ENCODE data around the gene DENND4A. TPM values are rescaled to one million over a fixed set of nuclear protein-coding genes. Genes with fewer than 3 reads are reported as not detected.
A peak's percentile ranks its signal among the peaks of the same experiment; 100 is the strongest.

Gene DENND4A
- total and polyA plus RNA-seq, 2 of the 4 experiments (the other 2 are of a cell fraction): 4.1 to 17.7 TPM

DNA sequence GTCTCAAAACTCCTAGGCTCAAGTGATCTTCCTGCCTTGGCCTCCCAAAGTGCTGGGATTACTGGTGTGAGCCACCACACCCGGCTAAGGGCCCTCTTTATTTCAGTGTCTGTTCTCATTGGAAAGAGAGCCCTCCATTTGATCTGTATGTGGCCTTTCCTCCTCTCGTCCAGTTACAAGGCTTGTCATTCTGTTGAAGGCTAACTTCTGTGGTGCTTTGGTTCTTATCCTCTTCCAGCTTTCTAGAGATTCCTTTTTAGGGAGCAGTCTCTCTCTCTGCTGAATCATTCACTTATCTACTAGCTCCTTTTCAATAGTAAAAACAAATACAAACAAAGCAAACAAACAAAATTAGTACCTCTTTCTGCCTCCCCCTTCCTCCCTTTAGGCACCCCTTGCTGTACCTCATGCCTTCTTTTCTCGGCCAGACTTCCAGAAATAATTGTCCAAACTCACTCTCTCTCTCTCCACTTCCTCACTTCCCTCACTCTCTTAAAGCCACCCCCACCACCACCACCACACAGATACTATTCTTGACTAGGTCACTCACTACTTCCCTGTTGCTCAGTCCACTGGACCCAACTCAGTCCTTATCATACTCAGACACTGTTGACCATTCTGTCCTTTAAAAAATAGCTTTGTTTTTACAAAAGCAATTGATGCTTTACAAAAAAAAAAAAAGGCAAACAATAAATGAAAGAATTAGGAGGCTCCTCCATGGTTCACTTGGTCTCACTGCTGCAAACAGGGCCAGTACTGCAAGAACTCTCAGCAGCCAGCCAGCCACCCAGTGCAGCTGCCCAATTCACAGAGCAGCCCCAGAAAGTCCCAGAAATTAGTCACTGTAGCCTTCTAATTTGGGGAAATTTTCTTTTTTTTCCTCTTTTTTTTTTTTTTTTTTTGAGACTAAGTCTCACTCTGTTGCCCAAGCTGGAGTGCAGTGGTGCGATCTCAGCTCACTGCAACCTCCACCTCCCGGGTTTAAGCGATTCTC, 45.5 kb upstream of the DENND4A start:
- Histone ChIP-seq H2BK15ac (ENCODE audit: low read depth, low read length) (no peak overlapping the region), H3K4me3 (ENCODE audit: insufficient read depth, low read depth, low read length) (no peak overlapping the region), H3K18ac (ENCODE audit: low read depth, low read length) (no peak overlapping the region), H3K23ac (ENCODE audit: low read depth, low read length) (no peak overlapping the region), H3K4ac (ENCODE audit: low read depth, low read length) (no peak overlapping the region), H3K14ac (replicated peaks; ENCODE audit: low read depth, low read length) (0 out of 2 replicates have a peak overlapping the region, but pooled peaks have one; percentile 4), H4K20me1 (ENCODE audit: insufficient read depth, low read length) (no peaks in the 10 kb centered on the region), H4K5ac (ENCODE audit: low read depth, low read length) (no peak overlapping the region), H2BK20ac (ENCODE audit: low read depth, low read length) (no peak overlapping the region), H3K79me1 (ENCODE audit: low read depth in 1 of 2, low read length in 2 of 2) (no peaks in the 10 kb centered on the region), H4K91ac (ENCODE audit: insufficient read depth, low read depth, low read length) (no peak overlapping the region), H3K56ac (ENCODE audit: extremely low read depth, insufficient read depth, low read length) (no peak overlapping the region), H3K4me2 (ENCODE audit: low read depth, low read length) (no peak overlapping the region), H3K9me1 (ENCODE audit: insufficient read depth, low read length) (no peaks in the 10 kb centered on the region), H3K27ac (ENCODE audit: insufficient read depth, low read length) (no peak overlapping the region), H3K9ac (ENCODE audit: low read depth, low read length) (no peak overlapping the region), H4K8ac (ENCODE audit: low read depth in 2 of 2, low read length in 2 of 2) (peak overlapping the region in 1 of 2 experiments; percentile 60; a peak in 2 of 4 replicates), H3K9me3 (ENCODE audit: control insufficient read depth, insufficient read depth, low read length) (no peaks in the 10 kb centered on the region), H2AK9ac (replicated peaks; ENCODE audit: low read depth, low read length, poor library complexity) (no peak overlapping the region), H3K27me3 (ENCODE audit: control insufficient read depth, insufficient read depth, low read length) (no peaks in the 10 kb centered on the region), H2AK5ac (ENCODE audit: low read depth, low read length) (no peak overlapping the region), H3K36me3 (ENCODE audit: control insufficient read depth, insufficient read depth, low read length) (no peaks in the 10 kb centered on the region), H3K4me1 (ENCODE audit: control insufficient read depth, insufficient read depth, low read length) (peaks cover 5% of the 10 kb centered on the region; the same call in 1 of the 2 replicates), H2AFZ (replicated peaks; ENCODE audit: low read length, poor library complexity) (no peak overlapping the region), H2BK120ac (ENCODE audit: low read depth, low read length) (no peak overlapping the region), H2BK5ac (ENCODE audit: low read depth, low read length, poor library complexity, severe bottlenecking) (no peak overlapping the region)
- 60% methylated on average over 2 of the region's 6 CpGs; no CpG with 5 or more reads in 1 of the 2 experiments for WGBS, 2 experiments (ENCODE audit: extremely low coverage in 2 of 2, insufficient read length in 1 of 2)
- in situ Hi-C loops (cut with MboI; ENCODE audit: low sequenced_read_pairs): no loop called here
- ChIA-PET CTCF (interaction anchor here (0.7 to 1.4 kb wide), 2 partner anchors 13 to 15 kb away, joined by 4 to 5 read pairs; no protein-coding TSS in a partner anchor), POLR2A (ENCODE audit: unreplicated experiment) (interaction anchor here (0.6 kb wide), 2 partner anchors 86 to 163 kb away, joined by 3 to 9 read pairs; no protein-coding TSS in a partner anchor)
- no TSS peak for BruUV-seq (replicated peaks)
- no peak for DNase-seq
- no peak for ATAC-seq (ENCODE audit: low read depth)
- intact Hi-C loops (cut with micrococcal nuclease): no loop called here
- dilution Hi-C loops (cut with HindIII; ENCODE audit: low sequenced_read_pairs, unreplicated experiment): no loop called here
- no peak for TF ChIP-seq BHLHE40 (IDR thresholded peaks at IDR 0.05; ENCODE audit: low read depth, low read length)
- no peak for TF ChIP-seq RCOR1 (IDR thresholded peaks at IDR 0.05; ENCODE audit: insufficient replicate concordance, low read length)
- TF ChIP-seq MXI1 (IDR thresholded peaks at IDR 0.05; ENCODE audit: borderline replicate concordance, low read depth, low read length): no peak
- no peak for TF ChIP-seq MAFK (IDR thresholded peaks at IDR 0.05; ENCODE audit: low read depth, low read length)
- no peak for TF ChIP-seq RAD21 (IDR thresholded peaks at IDR 0.05; ENCODE audit: low read length)
- TF ChIP-seq, protein P1, sequence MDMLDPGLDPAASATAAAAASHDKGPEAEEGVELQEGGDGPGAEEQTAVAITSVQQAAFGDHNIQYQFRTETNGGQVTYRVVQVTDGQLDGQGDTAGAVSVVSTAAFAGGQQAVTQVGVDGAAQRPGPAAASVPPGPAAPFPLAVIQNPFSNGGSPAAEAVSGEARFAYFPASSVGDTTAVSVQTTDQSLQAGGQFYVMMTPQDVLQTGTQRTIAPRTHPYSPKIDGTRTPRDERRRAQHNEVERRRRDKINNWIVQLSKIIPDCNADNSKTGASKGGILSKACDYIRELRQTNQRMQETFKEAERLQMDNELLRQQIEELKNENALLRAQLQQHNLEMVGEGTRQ (IDR thresholded peaks at IDR 0.05; ENCODE audit: low read depth, low read length): no peak
- no peak for TF ChIP-seq POLR2A (IDR thresholded peaks at IDR 0.05; ENCODE audit: low read depth, low read length)
- no peak for TF ChIP-seq SMC3 (IDR thresholded peaks at IDR 0.05; ENCODE audit: low read depth, low read length)
- TF ChIP-seq, protein P2, sequence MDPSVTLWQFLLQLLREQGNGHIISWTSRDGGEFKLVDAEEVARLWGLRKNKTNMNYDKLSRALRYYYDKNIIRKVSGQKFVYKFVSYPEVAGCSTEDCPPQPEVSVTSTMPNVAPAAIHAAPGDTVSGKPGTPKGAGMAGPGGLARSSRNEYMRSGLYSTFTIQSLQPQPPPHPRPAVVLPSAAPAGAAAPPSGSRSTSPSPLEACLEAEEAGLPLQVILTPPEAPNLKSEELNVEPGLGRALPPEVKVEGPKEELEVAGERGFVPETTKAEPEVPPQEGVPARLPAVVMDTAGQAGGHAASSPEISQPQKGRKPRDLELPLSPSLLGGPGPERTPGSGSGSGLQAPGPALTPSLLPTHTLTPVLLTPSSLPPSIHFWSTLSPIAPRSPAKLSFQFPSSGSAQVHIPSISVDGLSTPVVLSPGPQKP (IDR thresholded peaks at IDR 0.05; ENCODE audit: borderline replicate concordance, low read depth, low read length): no peak
- TF ChIP-seq, protein P3, sequence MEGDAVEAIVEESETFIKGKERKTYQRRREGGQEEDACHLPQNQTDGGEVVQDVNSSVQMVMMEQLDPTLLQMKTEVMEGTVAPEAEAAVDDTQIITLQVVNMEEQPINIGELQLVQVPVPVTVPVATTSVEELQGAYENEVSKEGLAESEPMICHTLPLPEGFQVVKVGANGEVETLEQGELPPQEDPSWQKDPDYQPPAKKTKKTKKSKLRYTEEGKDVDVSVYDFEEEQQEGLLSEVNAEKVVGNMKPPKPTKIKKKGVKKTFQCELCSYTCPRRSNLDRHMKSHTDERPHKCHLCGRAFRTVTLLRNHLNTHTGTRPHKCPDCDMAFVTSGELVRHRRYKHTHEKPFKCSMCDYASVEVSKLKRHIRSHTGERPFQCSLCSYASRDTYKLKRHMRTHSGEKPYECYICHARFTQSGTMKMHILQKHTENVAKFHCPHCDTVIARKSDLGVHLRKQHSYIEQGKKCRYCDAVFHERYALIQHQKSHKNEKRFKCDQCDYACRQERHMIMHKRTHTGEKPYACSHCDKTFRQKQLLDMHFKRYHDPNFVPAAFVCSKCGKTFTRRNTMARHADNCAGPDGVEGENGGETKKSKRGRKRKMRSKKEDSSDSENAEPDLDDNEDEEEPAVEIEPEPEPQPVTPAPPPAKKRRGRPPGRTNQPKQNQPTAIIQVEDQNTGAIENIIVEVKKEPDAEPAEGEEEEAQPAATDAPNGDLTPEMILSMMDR (conservative IDR thresholded peaks at IDR 0.05; ENCODE audit: low read depth, low read length): no peak
- TF ChIP-seq RFX5 (IDR thresholded peaks at IDR 0.05; ENCODE audit: low read depth, low read length): no peak
- no peak for TF ChIP-seq MAZ (IDR thresholded peaks at IDR 0.05; ENCODE audit: borderline replicate concordance, low read depth, low read length)
- TF ChIP-seq NFE2L2 (IDR thresholded peaks at IDR 0.05; ENCODE audit: low read depth, low read length): no peak
